Measurements from ENCODE around the gene SRC. TPM values are rescaled to one million over a fixed set of nuclear protein-coding genes. Genes with fewer than 3 reads are reported as not detected.

Gene SRC
- total and polyA plus RNA-seq, 2 of the 8 experiments (the other 6 are each of a cell fraction or from before 2014, with no cell fraction given), result 27.6 to 28.8 TPM

DNA sequence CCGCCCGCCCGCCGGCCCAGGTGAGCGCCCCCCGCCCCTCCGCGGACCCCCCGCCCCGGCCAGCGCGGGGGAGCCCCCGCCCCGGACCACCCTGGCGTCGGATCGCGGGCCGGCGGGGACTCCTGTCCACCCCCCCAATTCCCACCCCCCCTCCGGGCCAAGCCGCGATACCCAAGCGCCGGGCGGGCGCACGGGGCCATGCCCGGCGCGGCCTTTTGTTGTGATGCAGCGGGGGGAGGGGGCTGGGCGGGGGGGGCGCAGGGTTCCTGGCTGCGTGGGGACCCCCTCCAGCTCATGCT, 245 bp downstream of the SRC start (continued):
- TF ChIP-seq, protein P1, sequence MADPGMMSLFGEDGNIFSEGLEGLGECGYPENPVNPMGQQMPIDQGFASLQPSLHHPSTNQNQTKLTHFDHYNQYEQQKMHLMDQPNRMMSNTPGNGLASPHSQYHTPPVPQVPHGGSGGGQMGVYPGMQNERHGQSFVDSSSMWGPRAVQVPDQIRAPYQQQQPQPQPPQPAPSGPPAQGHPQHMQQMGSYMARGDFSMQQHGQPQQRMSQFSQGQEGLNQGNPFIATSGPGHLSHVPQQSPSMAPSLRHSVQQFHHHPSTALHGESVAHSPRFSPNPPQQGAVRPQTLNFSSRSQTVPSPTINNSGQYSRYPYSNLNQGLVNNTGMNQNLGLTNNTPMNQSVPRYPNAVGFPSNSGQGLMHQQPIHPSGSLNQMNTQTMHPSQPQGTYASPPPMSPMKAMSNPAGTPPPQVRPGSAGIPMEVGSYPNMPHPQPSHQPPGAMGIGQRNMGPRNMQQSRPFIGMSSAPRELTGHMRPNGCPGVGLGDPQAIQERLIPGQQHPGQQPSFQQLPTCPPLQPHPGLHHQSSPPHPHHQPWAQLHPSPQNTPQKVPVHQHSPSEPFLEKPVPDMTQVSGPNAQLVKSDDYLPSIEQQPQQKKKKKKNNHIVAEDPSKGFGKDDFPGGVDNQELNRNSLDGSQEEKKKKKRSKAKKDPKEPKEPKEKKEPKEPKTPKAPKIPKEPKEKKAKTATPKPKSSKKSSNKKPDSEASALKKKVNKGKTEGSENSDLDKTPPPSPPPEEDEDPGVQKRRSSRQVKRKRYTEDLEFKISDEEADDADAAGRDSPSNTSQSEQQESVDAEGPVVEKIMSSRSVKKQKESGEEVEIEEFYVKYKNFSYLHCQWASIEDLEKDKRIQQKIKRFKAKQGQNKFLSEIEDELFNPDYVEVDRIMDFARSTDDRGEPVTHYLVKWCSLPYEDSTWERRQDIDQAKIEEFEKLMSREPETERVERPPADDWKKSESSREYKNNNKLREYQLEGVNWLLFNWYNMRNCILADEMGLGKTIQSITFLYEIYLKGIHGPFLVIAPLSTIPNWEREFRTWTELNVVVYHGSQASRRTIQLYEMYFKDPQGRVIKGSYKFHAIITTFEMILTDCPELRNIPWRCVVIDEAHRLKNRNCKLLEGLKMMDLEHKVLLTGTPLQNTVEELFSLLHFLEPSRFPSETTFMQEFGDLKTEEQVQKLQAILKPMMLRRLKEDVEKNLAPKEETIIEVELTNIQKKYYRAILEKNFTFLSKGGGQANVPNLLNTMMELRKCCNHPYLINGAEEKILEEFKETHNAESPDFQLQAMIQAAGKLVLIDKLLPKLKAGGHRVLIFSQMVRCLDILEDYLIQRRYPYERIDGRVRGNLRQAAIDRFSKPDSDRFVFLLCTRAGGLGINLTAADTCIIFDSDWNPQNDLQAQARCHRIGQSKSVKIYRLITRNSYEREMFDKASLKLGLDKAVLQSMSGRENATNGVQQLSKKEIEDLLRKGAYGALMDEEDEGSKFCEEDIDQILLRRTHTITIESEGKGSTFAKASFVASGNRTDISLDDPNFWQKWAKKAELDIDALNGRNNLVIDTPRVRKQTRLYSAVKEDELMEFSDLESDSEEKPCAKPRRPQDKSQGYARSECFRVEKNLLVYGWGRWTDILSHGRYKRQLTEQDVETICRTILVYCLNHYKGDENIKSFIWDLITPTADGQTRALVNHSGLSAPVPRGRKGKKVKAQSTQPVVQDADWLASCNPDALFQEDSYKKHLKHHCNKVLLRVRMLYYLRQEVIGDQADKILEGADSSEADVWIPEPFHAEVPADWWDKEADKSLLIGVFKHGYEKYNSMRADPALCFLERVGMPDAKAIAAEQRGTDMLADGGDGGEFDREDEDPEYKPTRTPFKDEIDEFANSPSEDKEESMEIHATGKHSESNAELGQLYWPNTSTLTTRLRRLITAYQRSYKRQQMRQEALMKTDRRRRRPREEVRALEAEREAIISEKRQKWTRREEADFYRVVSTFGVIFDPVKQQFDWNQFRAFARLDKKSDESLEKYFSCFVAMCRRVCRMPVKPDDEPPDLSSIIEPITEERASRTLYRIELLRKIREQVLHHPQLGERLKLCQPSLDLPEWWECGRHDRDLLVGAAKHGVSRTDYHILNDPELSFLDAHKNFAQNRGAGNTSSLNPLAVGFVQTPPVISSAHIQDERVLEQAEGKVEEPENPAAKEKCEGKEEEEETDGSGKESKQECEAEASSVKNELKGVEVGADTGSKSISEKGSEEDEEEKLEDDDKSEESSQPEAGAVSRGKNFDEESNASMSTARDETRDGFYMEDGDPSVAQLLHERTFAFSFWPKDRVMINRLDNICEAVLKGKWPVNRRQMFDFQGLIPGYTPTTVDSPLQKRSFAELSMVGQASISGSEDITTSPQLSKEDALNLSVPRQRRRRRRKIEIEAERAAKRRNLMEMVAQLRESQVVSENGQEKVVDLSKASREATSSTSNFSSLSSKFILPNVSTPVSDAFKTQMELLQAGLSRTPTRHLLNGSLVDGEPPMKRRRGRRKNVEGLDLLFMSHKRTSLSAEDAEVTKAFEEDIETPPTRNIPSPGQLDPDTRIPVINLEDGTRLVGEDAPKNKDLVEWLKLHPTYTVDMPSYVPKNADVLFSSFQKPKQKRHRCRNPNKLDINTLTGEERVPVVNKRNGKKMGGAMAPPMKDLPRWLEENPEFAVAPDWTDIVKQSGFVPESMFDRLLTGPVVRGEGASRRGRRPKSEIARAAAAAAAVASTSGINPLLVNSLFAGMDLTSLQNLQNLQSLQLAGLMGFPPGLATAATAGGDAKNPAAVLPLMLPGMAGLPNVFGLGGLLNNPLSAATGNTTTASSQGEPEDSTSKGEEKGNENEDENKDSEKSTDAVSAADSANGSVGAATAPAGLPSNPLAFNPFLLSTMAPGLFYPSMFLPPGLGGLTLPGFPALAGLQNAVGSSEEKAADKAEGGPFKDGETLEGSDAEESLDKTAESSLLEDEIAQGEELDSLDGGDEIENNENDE (IDR thresholded peaks at IDR 0.05; ENCODE audit: insufficient replicate concordance, low read length), result no peak
- TF ChIP-seq EZH2 (IDR thresholded peaks at IDR 0.05; ENCODE audit: low read depth, low read length, severe bottlenecking) (no peak), KDM1A (IDR thresholded peaks at IDR 0.05; ENCODE audit: borderline replicate concordance, low read length) (no peak), NRF1 (IDR thresholded peaks at IDR 0.05; ENCODE audit: low read depth, low read length) (no peak), EP300 (IDR thresholded peaks at IDR 0.05; ENCODE audit: borderline replicate concordance in 1 of 2, low read depth in 2 of 2, low read length in 2 of 2) (no peak), RBBP5 (IDR thresholded peaks at IDR 0.05; ENCODE audit: borderline replicate concordance, low read depth, low read length) (no peak), EGR1 (IDR thresholded peaks at IDR 0.05; ENCODE audit: borderline replicate concordance, low read depth, low read length) (no peak), BRCA1 (IDR thresholded peaks at IDR 0.05; ENCODE audit: low read depth, low read length) (no peak)

Measured in H1 (cell line).